Superior temporal gyrus (tissue), 1 donor: ENCODE measurements around the gene STIM2.
"Not testable (repeated sequence)": the region's sequence is repeated elsewhere in the genome, so short reads cannot be mapped to it uniquely, and the experiment has no call there.

Experiments used
- DNase-seq: peaks from one replicate; pipeline ENCODE4 v3.0.0-alpha.2; 2016; ENCODE audit errors: extremely low spot score

STIM2 gene

GRCh38 chr4:26860157-26860921, at the start of gene STIM2:
Gene STIM2, plus strand, starts transcription at chr4:26860841.
- DNase-seq = peak; percentile 99

GRCh38 chr4:26811571-26811970, 49.1 kb upstream of the STIM2 start:
- DNase-seq = not testable (repeated sequence)

DNA sequence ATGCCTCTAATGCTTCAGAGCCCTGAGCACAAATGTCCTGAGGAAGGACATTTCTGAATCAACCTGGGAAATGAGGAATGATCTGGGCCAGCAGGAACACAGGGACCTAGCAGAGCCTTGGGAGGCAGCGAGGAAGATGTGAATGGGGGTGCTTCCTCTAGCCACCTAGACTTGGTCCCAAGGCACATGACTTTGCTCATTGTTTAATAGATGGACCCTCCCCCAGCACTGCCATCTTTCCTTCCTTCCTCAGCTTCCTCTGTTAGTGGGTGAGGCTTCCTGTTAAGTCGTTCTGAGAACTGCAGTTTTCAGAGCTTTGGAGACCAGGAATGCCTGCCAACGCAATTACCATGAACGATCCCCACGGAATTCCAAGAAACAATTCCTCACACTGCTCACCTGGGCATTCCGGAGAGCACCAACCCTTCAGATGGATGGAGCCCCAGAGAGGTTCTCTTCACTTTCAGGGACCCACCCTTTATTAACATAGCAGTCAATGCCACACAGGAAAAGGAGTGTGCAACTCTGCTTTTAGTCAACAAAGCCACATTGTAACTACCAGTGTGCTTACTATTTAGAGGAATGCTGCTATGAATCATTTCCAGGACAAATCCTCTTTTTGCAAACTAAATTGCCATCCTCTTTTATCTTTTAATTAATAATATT, 48.5 kb upstream of the STIM2 start:
- no peak for DNase-seq

GRCh38 chr4:26813698-26814097, 46.9 kb upstream of the STIM2 start:
- DNase-seq = no peak

- DNase-seq = no peak
These were observed 45.4 kb upstream of the STIM2 start for GRCh38 chr4:26815199-26815598.

DNA sequence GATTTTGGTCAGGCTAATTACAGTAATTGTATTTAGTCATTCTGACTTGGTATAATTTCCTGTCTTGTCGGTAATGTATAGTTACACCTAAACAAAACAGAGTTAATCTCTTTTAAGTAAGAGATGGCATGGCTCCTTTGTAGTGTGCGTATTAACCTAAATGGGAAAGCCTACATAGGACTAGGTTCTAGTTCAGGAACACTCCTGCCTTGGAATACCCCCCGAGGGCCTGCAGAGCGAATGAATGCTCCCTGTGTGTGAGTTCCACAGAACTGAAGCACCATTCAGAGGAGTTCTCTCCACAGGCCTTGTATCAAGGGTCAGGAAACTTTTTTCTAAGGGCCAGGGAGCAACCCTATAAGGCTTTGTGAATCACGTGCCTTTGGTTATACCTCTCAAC, 44.9 kb upstream of the STIM2 start:
- no peak for DNase-seq

- no peak for DNase-seq
These were observed 41.6 kb upstream of the STIM2 start for GRCh38 chr4:26819026-26819425.

DNA sequence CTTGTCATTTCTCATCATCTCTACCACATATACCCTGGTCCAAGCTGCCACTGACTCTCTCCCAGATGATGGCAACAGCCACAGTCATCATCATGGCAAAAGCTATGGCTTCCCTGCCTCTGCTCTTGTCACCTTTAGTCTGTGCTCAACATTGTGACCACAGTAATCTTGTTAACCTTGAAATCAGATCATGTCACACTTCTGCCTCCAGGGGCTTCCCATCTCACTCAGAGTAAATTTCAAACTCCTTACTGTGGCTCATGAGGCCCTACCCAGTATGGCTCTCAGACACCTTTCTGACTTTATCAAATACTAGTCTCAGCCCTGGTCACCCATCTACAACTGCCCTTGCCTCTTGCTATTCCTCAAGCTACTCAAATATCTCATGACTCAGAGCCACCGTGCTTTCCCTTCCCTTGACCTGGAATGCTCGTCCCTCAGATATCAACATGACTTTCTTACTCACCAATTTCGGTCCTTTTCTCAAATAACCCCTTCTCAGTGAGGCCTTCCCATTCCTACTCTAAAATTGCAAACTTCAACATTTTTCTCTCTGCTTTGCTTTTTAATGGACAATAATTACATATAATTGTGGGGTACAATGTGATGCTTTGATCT, 41.1 kb upstream of the STIM2 start:
- no peak for DNase-seq

DNA sequence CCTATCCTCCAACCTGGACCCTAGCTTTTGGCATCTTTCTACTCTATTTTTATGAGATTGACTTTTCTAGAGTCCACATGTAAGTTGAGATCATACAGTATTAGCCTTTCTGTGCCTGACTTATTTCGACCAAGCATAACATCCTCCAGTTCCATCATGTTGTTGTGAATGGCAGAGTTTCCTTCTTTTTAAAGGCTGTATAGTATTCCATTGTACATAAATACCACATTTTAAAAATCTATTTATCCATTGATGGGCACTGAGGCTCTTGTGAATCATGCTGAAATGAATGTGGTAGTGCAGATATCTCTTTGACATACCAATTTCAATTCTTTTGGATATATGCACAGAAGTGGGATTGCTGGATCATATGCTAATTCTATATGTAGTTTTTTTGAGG, 40.3 kb upstream of the STIM2 start:
- DNase-seq = no peak

DNA sequence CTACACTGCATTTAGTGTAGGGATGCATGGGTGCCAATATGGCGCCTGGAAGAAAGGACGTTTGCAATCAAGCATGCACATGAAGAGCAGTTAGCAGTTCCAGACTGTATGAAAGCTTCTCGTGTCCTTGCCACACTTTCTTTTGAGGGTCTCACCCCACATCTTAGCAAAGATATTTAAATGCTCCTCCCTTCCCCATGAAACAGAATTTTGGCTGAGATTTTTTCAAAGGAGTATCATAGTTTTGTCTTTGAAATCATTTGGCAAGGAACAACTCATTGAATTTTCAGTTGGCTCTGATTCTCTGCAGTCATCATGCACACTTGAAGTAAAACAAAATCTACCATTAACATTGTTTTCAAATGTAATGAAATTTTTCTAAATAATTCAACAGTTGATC, 39.6 kb upstream of the STIM2 start:
- no peak for DNase-seq

DNA sequence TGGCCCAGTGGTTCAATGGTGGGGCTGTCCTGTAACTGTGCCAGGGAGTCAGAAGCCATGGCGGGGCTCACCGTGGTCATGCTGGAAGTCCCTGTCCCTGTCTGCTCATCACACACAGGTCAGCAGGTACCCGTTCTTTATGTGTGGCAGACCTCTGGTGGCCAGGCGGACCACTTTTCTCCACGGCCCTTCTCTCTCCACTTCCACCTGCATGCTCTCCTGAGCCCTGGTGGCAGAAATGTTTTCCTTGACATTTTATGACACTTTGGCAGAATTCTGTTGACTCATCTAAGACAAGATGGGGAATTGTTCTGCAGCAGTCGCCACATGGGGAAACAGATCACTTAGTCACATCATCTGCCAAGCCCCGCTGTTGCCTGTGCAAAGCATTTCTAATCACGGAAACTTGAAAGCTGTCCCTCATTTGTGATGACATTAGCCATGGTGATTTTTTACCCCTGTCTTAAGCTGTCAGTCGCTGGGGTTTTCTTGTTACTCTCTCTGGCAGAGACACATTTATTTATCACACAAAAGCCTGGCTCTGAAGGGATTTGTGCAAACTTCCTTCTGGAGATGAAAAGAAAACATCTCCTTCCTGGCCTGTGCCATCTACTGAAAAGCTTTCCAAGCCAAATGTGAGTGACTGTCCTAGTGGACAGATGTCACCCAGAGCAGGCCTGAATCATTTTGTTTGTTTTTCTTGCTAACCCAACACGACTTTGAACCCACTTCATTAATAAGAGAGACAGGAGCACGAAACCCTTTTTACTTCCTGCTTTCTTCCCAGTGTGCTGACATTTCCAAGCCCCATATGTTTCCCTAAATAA, 38.8 kb upstream of the STIM2 start:
- DNase-seq = no peak

GRCh38 chr4:26822546-26822945, 38.1 kb upstream of the STIM2 start:
- no peak for DNase-seq

DNA sequence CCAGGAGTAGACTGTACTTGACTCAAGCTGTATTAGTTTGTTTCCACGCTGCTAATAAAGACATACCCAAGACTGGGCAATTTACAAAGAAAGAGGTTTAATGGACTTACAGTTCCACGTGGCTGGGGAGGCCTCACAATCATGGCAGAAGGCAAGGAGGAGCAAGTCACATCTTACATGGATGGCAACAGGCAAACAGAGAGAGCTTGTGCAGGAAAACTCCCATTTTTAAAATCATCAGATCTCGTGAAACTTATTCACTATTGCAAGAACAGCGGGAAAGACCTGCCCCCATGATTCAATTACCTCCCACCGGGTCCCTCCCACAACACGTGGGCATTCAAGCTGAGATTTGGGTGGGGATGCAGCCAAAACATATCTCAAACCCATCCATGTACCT, 37.7 kb upstream of the STIM2 start:
- DNase-seq = not testable (repeated sequence)

- no peak for DNase-seq
These were observed 37.1 kb upstream of the STIM2 start for GRCh38 chr4:26823583-26823982.

DNA sequence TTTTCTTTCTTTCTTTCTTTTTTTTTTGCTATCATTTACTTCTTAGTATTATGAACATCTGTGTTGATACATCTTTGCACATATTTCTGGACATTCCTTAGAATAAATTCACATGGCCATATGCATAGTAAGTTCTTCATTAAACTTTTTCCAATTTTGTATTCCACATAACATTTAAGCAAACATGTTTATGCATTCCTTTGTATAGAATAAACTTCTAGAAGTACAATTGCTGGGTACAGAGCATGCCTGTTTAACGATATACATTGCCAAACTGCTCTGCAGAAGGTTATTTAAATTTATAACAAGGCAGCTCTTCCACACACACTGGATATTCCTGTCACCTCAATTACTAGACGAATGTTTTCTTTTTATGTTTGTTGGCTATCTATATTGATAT, 36.0 kb upstream of the STIM2 start:
- no peak for DNase-seq

- no peak for DNase-seq
These were observed 33.9 kb upstream of the STIM2 start for GRCh38 chr4:26826721-26827120.

DNA sequence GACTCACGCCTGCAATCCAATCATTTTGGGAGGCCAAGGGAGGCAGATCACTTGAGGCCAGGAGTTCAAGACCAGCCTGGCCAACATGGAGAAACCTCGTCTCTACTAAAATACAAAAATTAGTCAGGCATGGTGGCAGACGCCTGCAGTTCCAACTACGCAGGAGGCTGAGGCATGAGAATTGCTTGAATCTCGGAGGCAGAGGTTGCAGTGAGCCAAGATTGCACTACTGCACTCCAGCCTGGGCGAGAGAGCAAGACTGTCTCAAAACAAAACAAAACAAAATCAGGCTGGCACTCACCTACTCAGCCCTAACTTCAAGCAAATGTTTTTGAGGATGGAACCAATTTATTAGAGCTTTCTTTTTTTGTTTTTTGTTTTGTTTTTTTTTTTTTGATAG, 33.3 kb upstream of the STIM2 start:
- DNase-seq = not testable (repeated sequence)

GRCh38 chr4:26827798-26828197, 32.8 kb upstream of the STIM2 start:
- DNase-seq = no peak

DNA sequence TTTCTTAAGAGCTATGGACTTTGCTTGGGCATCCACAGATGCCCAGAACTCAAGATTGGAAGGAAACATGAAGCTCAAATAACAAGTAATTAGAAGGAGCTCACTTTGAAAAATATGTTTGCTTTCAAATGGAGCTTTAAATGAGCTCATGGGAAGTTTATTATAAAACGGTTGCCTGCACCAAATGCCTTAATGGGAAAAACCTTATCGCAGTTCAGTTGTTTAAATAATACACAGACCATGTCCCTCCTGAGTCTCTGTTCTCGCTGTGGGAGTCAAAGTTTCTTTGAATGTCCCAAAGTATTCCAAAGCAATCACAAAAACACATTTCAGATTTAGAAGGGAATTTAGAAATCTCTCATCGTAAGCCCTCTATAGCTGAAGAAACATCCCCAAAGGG, 31.6 kb upstream of the STIM2 start:
- no peak for DNase-seq

DNA sequence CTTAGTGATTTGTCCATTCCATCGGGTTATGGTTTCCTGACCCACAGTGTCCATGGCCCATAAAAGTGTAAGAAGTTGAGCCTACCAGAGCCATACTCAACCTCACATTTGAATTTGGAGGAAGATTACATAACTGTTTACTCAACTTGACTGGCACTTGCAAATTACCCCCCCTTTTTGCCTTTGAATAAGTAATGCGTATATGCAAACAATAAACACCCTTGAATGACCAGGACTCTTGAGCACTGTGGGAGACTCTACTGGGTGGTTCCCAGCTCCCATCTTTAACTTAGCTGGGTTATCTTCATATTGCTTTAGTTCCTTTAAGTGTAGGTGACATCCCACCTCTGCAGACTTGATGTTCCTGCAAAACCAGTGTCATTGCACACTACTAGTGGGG, 30.6 kb upstream of the STIM2 start:
- DNase-seq = no peak

DNA sequence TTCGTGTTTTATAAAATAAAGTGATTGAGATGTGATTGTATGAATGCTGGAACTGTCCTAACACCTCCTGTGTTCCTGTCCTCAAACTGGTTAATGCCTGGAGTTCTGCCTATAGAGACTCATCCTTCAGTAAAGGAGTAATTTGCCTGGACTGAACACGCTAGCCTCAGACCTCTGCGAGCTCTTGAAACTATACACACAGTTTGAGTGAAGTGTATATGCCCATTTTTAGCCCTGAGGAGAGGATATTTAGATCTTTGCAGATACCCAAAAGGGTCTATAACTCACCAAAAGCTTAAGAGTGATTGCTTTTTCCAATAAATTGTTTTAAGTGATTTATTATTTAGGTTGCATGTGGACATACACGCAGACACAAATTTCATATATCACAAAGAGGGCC, 29.9 kb upstream of the STIM2 start:
- no peak for DNase-seq

DNA sequence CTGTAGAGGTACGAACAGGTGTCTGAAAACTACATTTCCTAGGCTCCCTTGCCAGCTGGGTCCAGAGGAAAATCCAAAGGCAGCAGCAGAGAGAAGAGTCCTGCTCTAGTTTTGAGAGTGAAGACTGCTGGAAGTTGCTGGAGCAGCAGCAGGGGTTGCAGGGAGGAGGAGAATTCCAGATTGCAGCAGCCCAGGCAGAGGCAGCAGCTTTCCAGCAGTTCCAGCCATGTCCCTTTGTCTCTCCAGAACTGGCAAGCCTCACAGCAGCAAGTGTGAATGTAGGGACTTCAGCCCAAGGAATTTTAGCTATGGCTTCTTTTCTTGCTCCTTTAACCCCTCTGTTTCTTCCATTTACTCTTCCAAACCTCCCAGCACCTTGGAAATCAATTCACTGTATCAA, 24.1 kb upstream of the STIM2 start:
- no peak for DNase-seq
